Panc1 (cell line): ENCODE results near the gene HMX1. TPM values are rescaled to one million over a fixed set of nuclear protein-coding genes. Genes with fewer than 3 reads are reported as not detected.

Experiments
- ATAC-seq: fragments of 200-7000 bp; cut with Tn5 transposase; 2 replicates; pipeline ENCODE4 v1.9.1; 2020; ENCODE audit warnings: mild to moderate bottlenecking, moderate library complexity
- BruUV-seq: library from RNA; stranded (reverse); fragments of 400-500 nt; replicated peaks from 2 replicates; lab custom pipeline; 2021; lab: Mats Ljungman, UMichigan
- CTCF ChIA-PET: fragments of 300-600 bp; sonication (Branson Sonifier 250); formaldehyde crosslinking; loops from one replicate; lab custom pipeline; 2022; ENCODE audit warnings: antibody characterized with exemption; lab: Charles Lee
- POLR2A ChIA-PET: fragments of 300-600 bp; sonication (Branson Sonifier 250); formaldehyde crosslinking; loops from one replicate; lab custom pipeline; 2022; ENCODE audit warnings: antibody characterized with exemption; lab: Charles Lee
- DNase-seq: peaks from one replicate; pipeline ENCODE4 v3.0.0-alpha.2; 2010; ENCODE audit warnings: low read depth, low spot score
- H3K27ac ChIP-seq: 2 replicates; pipeline ENCODE4 v1.5.1; 2011; ENCODE audit warnings: mild to moderate bottlenecking, low read length, inconsistent platforms
- H3K27me3 ChIP-seq: fragments of 200-500 bp; sonication (Bioruptor generic); 2 replicates; pipeline ENCODE4 v1.6.0; 2014; ENCODE audit warnings: low read length, inconsistent platforms; ENCODE audit not compliant: control insufficient read depth, insufficient read depth
- H3K36me3 ChIP-seq: fragments of 200-500 bp; sonication (Bioruptor generic); 2 replicates; pipeline ENCODE4 v1.5.1; 2014; ENCODE audit warnings: inconsistent platforms, mild to moderate bottlenecking, low read length, moderate library complexity; ENCODE audit not compliant: control insufficient read depth, insufficient read depth
- H3K4me1 ChIP-seq: 2 replicates; pipeline ENCODE4 v1.5.1; 2011; ENCODE audit warnings: inconsistent platforms, mild to moderate bottlenecking, low read length, moderate library complexity; ENCODE audit not compliant: control insufficient read depth, insufficient read depth
- H3K4me3 ChIP-seq, 2 experiments: 2 replicates each; pipeline ENCODE4 v1.5.1; 2011 to 2012; ENCODE audit warnings: low read depth in 2 of 2, low read length in 2 of 2, mild to moderate bottlenecking in 2 of 2, inconsistent platforms in 1 of 2, moderate library complexity in 1 of 2
- H3K9me3 ChIP-seq: fragments of 200-500 bp; sonication (Bioruptor generic); 2 replicates; pipeline ENCODE4 v1.5.1; 2014; ENCODE audit warnings: low read depth, mild to moderate bottlenecking, inconsistent platforms, low read length, moderate library complexity; ENCODE audit not compliant: control insufficient read depth, insufficient read depth
- POLR2AphosphoS5 ChIP-seq: IDR thresholded peaks from 2 replicates; pipeline ENCODE4 v1.6.1; 2012; ENCODE audit warnings: mild to moderate bottlenecking, low read depth, low read length, moderate library complexity
- SIN3A ChIP-seq: IDR thresholded peaks from 2 replicates; pipeline ENCODE4 v1.6.1; 2012; ENCODE audit warnings: low read depth, mild to moderate bottlenecking, low read length, moderate library complexity, borderline replicate concordance; ENCODE audit not compliant: insufficient read depth
- TCF7L2 ChIP-seq: IDR thresholded peaks from 2 replicates; pipeline ENCODE4 v1.6.1; 2011; ENCODE audit warnings: mild to moderate bottlenecking, low read depth, low read length, inconsistent platforms
- in situ Hi-C: cut with HindIII; loops from 2 replicates; pipeline ENCODE4 v1.10.0; 2016; ENCODE audit warnings: low sequenced_read_pairs, low pct_unique_long_range_greater_than_20kb
- intact Hi-C: fragments of 100-400 bp; cut with micrococcal nuclease; formaldehyde crosslinking; loops from one replicate; pipeline ENCODE4 v1.10.0; 2022; ENCODE audit not compliant: unreplicated experiment
- total RNA-seq: library from RNA; stranded (reverse); gene quantifications from one replicate; pipeline ENCODE4 v1.2.1, GENCODE V29; 2021; ENCODE audit not compliant: unreplicated experiment
- TF ChIP-seq, protein P1 (sequence below), 2 experiments: IDR thresholded peaks; 2 replicates each; pipeline ENCODE4 v1.6.1; 2011 to 2012; ENCODE audit warnings: low read depth in 2 of 2, control low read depth in 1 of 2, low read length in 1 of 2, mild to moderate bottlenecking in 1 of 2, moderate library complexity in 1 of 2; ENCODE audit not compliant: insufficient read depth in 1 of 2
- TF ChIP-seq, protein P2 (sequence below): fragments of 450-650 bp; IDR thresholded peaks from 2 replicates; pipeline ENCODE4 v1.5.1; 2017; ENCODE audit warnings: mild to moderate bottlenecking

HMX1 gene
- total RNA-seq, 1 experiment from 2014 or later = not detected

DNA sequence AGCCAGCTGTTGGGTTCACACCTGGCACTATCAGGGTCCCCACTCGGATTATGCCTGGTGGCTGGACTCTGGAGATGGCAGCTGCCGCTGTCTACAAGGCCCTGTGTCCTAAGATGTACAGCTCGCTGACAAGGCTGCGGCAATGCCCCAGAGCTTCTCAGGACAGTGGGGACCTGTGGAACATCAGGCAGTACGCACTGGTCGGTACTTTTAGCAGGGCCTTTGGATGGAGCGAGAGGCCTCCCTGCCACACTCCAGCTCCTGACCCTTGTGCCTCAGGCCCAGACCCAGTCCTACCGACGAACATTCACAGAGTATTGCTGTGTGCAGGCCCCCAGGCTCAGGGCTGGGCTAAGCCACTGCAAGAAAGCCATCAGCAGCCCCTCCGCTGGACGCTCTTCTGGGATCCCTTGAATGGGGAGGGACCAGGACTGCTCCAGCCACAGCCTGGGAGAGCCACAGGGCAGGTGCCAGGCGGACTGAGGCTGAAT, 45.7 kb upstream of the HMX1 start:
- in situ Hi-C loops (no loop called here), intact Hi-C loops (loop anchor here (5.0 kb wide), 1 partner anchor 230 kb away; no protein-coding TSS in a partner anchor)
- Histone ChIP-seq H3K4me1 (no peaks in the 10 kb centered on the region), H3K9me3 (no peaks in the 10 kb centered on the region), H3K27me3 (no peaks in the 10 kb centered on the region), H3K27ac (no peak overlapping the region), H3K36me3 (no peaks in the 10 kb centered on the region), H3K4me3 (no peak overlapping the region)
- ChIA-PET CTCF (interaction anchor here (0.6 kb wide), 3 partner anchors 71 to 271 kb away, joined by 3 to 5 read pairs (median 3); no protein-coding TSS in a partner anchor), POLR2A (no interaction called here)
- BruUV-seq = no TSS peak
- TF ChIP-seq TCF7L2 (no peak), SIN3A (no peak), POLR2AphosphoS5 (no peak)
- TF ChIP-seq, protein P1, sequence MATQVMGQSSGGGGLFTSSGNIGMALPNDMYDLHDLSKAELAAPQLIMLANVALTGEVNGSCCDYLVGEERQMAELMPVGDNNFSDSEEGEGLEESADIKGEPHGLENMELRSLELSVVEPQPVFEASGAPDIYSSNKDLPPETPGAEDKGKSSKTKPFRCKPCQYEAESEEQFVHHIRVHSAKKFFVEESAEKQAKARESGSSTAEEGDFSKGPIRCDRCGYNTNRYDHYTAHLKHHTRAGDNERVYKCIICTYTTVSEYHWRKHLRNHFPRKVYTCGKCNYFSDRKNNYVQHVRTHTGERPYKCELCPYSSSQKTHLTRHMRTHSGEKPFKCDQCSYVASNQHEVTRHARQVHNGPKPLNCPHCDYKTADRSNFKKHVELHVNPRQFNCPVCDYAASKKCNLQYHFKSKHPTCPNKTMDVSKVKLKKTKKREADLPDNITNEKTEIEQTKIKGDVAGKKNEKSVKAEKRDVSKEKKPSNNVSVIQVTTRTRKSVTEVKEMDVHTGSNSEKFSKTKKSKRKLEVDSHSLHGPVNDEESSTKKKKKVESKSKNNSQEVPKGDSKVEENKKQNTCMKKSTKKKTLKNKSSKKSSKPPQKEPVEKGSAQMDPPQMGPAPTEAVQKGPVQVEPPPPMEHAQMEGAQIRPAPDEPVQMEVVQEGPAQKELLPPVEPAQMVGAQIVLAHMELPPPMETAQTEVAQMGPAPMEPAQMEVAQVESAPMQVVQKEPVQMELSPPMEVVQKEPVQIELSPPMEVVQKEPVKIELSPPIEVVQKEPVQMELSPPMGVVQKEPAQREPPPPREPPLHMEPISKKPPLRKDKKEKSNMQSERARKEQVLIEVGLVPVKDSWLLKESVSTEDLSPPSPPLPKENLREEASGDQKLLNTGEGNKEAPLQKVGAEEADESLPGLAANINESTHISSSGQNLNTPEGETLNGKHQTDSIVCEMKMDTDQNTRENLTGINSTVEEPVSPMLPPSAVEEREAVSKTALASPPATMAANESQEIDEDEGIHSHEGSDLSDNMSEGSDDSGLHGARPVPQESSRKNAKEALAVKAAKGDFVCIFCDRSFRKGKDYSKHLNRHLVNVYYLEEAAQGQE (IDR thresholded peaks at IDR 0.05; ENCODE audit: insufficient read depth in 1 of 2, low read depth in 2 of 2, low read length in 1 of 2) = no peak
- TF ChIP-seq, protein P2, sequence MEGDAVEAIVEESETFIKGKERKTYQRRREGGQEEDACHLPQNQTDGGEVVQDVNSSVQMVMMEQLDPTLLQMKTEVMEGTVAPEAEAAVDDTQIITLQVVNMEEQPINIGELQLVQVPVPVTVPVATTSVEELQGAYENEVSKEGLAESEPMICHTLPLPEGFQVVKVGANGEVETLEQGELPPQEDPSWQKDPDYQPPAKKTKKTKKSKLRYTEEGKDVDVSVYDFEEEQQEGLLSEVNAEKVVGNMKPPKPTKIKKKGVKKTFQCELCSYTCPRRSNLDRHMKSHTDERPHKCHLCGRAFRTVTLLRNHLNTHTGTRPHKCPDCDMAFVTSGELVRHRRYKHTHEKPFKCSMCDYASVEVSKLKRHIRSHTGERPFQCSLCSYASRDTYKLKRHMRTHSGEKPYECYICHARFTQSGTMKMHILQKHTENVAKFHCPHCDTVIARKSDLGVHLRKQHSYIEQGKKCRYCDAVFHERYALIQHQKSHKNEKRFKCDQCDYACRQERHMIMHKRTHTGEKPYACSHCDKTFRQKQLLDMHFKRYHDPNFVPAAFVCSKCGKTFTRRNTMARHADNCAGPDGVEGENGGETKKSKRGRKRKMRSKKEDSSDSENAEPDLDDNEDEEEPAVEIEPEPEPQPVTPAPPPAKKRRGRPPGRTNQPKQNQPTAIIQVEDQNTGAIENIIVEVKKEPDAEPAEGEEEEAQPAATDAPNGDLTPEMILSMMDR = no peak
- DNase-seq (no peak), ATAC-seq (peak; percentile 59)

DNA sequence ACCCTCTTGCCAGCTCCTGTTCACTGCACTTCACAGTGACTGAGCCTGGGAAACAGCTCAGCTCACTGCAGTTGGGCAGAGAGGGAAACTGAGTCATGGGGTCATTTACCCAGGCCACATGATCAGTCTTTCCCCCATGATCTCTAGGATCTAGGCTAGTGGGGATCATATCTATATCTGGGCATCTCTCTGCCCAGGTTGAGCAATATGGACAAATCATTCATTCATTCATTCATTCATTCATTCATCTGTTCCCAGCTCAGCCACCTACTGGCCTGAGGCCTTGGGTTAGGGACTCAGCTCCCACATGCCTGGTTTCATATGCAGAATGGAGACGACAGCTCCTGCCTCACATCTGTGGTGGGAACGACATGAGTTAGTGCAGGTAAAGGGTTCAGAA, 45.3 kb upstream of the HMX1 start:
- POLR2A ChIA-PET = no interaction called here
- in situ Hi-C loops (no loop called here), intact Hi-C loops (loop anchor here (5.0 kb wide), 1 partner anchor 230 kb away; no protein-coding TSS in a partner anchor)
- BruUV-seq = no TSS peak
- CTCF ChIA-PET = interaction anchor here (0.6 kb wide), 1 partner anchor 70 kb away, joined by 3 read pairs; no protein-coding TSS in a partner anchor
- DNase-seq (no peak), ATAC-seq (no peak)
- TF ChIP-seq POLR2AphosphoS5 = no peak
- no peak for TF ChIP-seq SIN3A
- TF ChIP-seq, protein P2 = no peak
- TF ChIP-seq, protein P1 (IDR thresholded peaks at IDR 0.05; ENCODE audit: insufficient read depth in 1 of 2, low read depth in 2 of 2, low read length in 1 of 2) = no peak
- no peak for TF ChIP-seq TCF7L2
- Histone ChIP-seq H3K27ac (no peak overlapping the region), H3K27me3 (no peaks in the 10 kb centered on the region), H3K4me1 (no peaks in the 10 kb centered on the region), H3K4me3 (no peak overlapping the region), H3K36me3 (no peaks in the 10 kb centered on the region), H3K9me3 (no peaks in the 10 kb centered on the region)
